Neural cell (in vitro differentiated cells): ENCODE results near the gene TRMO.

Source experiments
- CTCF ChIP-seq: fragments of 450-650 bp; IDR thresholded peaks from 2 replicates; pipeline ENCODE4 v1.5.1; 2014; ENCODE audit warnings: antibody characterized with exemption, mild to moderate bottlenecking, moderate library complexity; ENCODE audit not compliant: poor library complexity, severe bottlenecking
- EP300 ChIP-seq: fragments of 450-650 bp; conservative IDR thresholded peaks from 2 replicates; pipeline ENCODE4 v1.6.1; 2014; ENCODE audit warnings: antibody characterized with exemption, mild to moderate bottlenecking, moderate library complexity; ENCODE audit not compliant: poor library complexity, severe bottlenecking
- EZH2 ChIP-seq: fragments of 200-600, 300-800 bp; shearing (Covaris generic), sonication (generic); IDR thresholded peaks from 2 replicates; pipeline ENCODE4 v1.6.1; 2014; ENCODE audit warnings: antibody characterized with exemption, low read length, borderline replicate concordance, mild to moderate bottlenecking; ENCODE audit not compliant: insufficient read depth, poor library complexity, severe bottlenecking
- MXI1 ChIP-seq: fragments of 450-650 bp; conservative IDR thresholded peaks from 2 replicates; pipeline ENCODE4 v1.6.1; 2014; ENCODE audit warnings: antibody characterized with exemption, mild to moderate bottlenecking; ENCODE audit not compliant: poor library complexity, severe bottlenecking
- POLR2AphosphoS5 ChIP-seq: IDR thresholded peaks from 2 replicates; pipeline ENCODE4 v1.6.1; 2012
- RAD21 ChIP-seq: fragments of 450-650 bp; conservative IDR thresholded peaks from 2 replicates; pipeline ENCODE4 v1.6.1; 2014; ENCODE audit warnings: antibody characterized with exemption, mild to moderate bottlenecking, moderate library complexity
- REST ChIP-seq: IDR thresholded peaks from 2 replicates; pipeline ENCODE4 v1.6.1; 2012; ENCODE audit warnings: borderline replicate concordance
- SMC3 ChIP-seq: fragments of 450-650 bp; conservative IDR thresholded peaks from 2 replicates; pipeline ENCODE4 v1.6.1; 2014; ENCODE audit warnings: antibody characterized with exemption, mild to moderate bottlenecking, moderate library complexity; ENCODE audit not compliant: poor library complexity
- TAF1 ChIP-seq: IDR thresholded peaks from 2 replicates; pipeline ENCODE4 v1.6.1; 2012; ENCODE audit warnings: low read depth

- TF ChIP-seq CTCF (no peak), EZH2 (no peak), POLR2AphosphoS5 (no peak), REST (no peak), EP300 (no peak), TAF1 (no peak), RAD21 (no peak), SMC3 (no peak), MXI1 (no peak)
Measured at GRCh38 chr9:97930972-97931371, 8.7 kb upstream of the TRMO start.
